ENCODE results near the gene ZNF541. TPM values are rescaled to one million over a fixed set of nuclear protein-coding genes. Genes with fewer than 3 reads are reported as not detected.

Gene ZNF541
- total and polyA plus RNA-seq, 10 of the 15 experiments (the other 5 are each of a cell fraction or from before 2014, with no cell fraction given): 0.03 to 0.12 (median 0.07) TPM; not detected in 4

DNA sequence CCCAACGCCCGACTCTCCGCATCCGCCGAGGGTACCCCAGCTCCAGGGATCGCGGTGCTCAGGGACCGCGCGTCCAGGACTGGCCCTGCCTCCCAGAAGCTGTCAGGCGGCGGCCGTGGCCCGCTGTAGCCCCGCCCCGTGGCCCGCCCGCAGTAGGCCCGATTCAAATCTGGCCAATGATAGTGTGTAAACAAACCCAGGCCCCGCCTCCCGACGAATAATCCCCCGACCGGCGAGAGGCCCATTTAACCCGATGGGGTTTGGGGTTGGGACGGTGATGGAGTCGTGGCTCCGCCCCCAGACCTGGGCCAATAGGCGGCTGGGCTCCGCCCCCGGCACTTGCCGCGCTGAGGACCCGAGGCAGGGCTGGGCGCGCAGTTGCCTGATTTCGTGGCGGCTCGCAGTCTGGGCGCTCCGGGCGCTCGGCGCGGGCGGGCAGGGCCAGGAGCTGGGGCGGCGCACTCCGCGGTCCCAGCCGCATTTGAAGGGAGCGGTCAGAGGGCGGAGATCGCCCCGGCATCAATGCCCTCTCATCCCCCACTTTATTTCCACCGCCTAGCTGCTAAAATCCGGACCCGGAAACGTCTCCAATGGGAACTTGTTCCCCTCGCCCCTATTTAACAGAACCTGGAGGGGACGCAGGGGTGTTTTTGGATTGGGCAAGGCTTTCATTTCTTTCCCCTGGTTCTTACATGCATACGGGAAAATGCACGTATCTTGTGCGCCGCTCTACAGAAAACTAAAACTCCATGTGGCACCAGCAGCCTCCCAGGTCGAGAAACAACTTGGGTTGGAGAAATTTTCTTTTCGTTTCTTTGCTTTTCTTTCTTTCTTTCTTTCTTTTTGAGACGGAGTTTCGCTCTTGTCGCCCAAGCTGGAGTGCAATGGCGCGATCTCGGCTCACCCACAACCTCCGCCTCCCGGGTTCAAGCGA is 27.6 kb upstream of the ZNF541 start (continued):
- TF ChIP-seq BCLAF1 (IDR thresholded peaks at IDR 0.05) (no peak), SREBF1 (IDR thresholded peaks at IDR 0.05; ENCODE audit: low read length) (no peak), NRF1 (conservative IDR thresholded peaks at IDR 0.05; ENCODE audit: low read depth, low read length) (no peak; the same call in 1 of the 2 replicates), NR2F1 (conservative IDR thresholded peaks at IDR 0.05) (0 out of 2 replicates have a peak, but pooled peaks have one; percentile 31), ZNF384 (IDR thresholded peaks at IDR 0.05; ENCODE audit: borderline replicate concordance, low read depth, low read length) (peak; percentile 70; the same call in 1 of the 2 replicates), RCOR1 (conservative IDR thresholded peaks at IDR 0.05; ENCODE audit: low read depth, low read length) (0 out of 2 replicates have a peak, but pooled peaks have one; percentile 50), POLR2AphosphoS2 (IDR thresholded peaks at IDR 0.05; ENCODE audit: low read depth, low read length) (peak; percentile 84), MXI1 (IDR thresholded peaks at IDR 0.05; ENCODE audit: low read depth, low read length) (peak; percentile 49; the same call in 1 of the 2 replicates), HCFC1 (IDR thresholded peaks at IDR 0.05; ENCODE audit: low read length) (no peak), CUX1 (IDR thresholded peaks at IDR 0.05; ENCODE audit: insufficient replicate concordance, low read depth, low read length) (no peak), CBX5 (IDR thresholded peaks at IDR 0.05; ENCODE audit: low read depth) (peak; percentile 27; the same call in 1 of the 2 replicates), STAT3 (IDR thresholded peaks at IDR 0.05; ENCODE audit: low read depth, low read length) (no peak), TARDBP (IDR thresholded peaks at IDR 0.05; ENCODE audit: borderline replicate concordance) (no peak), ZSCAN29 (IDR thresholded peaks at IDR 0.05) (no peak), MTA3 (IDR thresholded peaks at IDR 0.05; ENCODE audit: borderline replicate concordance, low read length) (no peak), CREM (IDR thresholded peaks at IDR 0.05; ENCODE audit: low read depth) (peak; percentile 64)
- TF ChIP-seq, protein P1, sequence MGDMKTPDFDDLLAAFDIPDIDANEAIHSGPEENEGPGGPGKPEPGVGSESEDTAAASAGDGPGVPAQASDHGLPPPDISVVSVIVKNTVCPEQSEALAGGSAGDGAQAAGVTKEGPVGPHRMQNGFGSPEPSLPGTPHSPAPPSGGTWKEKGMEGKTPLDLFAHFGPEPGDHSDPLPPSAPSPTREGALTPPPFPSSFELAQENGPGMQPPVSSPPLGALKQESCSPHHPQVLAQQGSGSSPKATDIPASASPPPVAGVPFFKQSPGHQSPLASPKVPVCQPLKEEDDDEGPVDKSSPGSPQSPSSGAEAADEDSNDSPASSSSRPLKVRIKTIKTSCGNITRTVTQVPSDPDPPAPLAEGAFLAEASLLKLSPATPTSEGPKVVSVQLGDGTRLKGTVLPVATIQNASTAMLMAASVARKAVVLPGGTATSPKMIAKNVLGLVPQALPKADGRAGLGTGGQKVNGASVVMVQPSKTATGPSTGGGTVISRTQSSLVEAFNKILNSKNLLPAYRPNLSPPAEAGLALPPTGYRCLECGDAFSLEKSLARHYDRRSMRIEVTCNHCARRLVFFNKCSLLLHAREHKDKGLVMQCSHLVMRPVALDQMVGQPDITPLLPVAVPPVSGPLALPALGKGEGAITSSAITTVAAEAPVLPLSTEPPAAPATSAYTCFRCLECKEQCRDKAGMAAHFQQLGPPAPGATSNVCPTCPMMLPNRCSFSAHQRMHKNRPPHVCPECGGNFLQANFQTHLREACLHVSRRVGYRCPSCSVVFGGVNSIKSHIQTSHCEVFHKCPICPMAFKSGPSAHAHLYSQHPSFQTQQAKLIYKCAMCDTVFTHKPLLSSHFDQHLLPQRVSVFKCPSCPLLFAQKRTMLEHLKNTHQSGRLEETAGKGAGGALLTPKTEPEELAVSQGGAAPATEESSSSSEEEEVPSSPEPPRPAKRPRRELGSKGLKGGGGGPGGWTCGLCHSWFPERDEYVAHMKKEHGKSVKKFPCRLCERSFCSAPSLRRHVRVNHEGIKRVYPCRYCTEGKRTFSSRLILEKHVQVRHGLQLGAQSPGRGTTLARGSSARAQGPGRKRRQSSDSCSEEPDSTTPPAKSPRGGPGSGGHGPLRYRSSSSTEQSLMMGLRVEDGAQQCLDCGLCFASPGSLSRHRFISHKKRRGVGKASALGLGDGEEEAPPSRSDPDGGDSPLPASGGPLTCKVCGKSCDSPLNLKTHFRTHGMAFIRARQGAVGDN (IDR thresholded peaks at IDR 0.05): peak; percentile 36; the same call in 1 of the 2 replicates
